Ishikawa (cell line): ENCODE measurements around the gene LAMA3.

Experiments used
- CEBPB ChIP-seq: IDR thresholded peaks from 2 replicates; pipeline ENCODE4 v1.6.1; 2012
- CREB1 ChIP-seq: IDR thresholded peaks from 2 replicates; pipeline ENCODE4 v1.6.1; 2012; ENCODE audit warnings: low read depth
- EGR1 ChIP-seq: IDR thresholded peaks from 2 replicates; pipeline ENCODE4 v1.6.1; 2012
- EP300 ChIP-seq: IDR thresholded peaks from 2 replicates; pipeline ENCODE4 v1.6.1; 2012; ENCODE audit warnings: borderline replicate concordance
- FOXM1 ChIP-seq: IDR thresholded peaks from 2 replicates; pipeline ENCODE4 v1.6.1; 2012; ENCODE audit warnings: low read depth, borderline replicate concordance
- MAX ChIP-seq: IDR thresholded peaks from 2 replicates; pipeline ENCODE4 v1.6.1; 2012
- NFIC ChIP-seq: IDR thresholded peaks from 2 replicates; pipeline ENCODE4 v1.6.1; 2012
- RAD21 ChIP-seq: IDR thresholded peaks from 2 replicates; pipeline ENCODE4 v1.6.1; 2012; ENCODE audit warnings: low read depth
- REST ChIP-seq: IDR thresholded peaks from 2 replicates; pipeline ENCODE4 v1.6.1; 2012; ENCODE audit warnings: low read depth, mild to moderate bottlenecking
- TAF1 ChIP-seq: IDR thresholded peaks from 2 replicates; pipeline ENCODE4 v1.6.1; 2012; ENCODE audit warnings: low read depth, mild to moderate bottlenecking
- TCF12 ChIP-seq: IDR thresholded peaks from 2 replicates; pipeline ENCODE4 v1.6.1; 2012; ENCODE audit warnings: low read depth
- TEAD4 ChIP-seq: IDR thresholded peaks from 2 replicates; pipeline ENCODE4 v1.6.1; 2012
- YY1 ChIP-seq: IDR thresholded peaks from 2 replicates; pipeline ENCODE4 v1.6.1; 2012; ENCODE audit warnings: low read depth
- ZBTB7A ChIP-seq: IDR thresholded peaks from 2 replicates; pipeline ENCODE4 v1.6.1; 2012; ENCODE audit warnings: low read depth
- TF ChIP-seq, protein P1 (sequence below): IDR thresholded peaks from 2 replicates; pipeline ENCODE4 v1.6.1; 2012

The LAMA3 gene

DNA sequence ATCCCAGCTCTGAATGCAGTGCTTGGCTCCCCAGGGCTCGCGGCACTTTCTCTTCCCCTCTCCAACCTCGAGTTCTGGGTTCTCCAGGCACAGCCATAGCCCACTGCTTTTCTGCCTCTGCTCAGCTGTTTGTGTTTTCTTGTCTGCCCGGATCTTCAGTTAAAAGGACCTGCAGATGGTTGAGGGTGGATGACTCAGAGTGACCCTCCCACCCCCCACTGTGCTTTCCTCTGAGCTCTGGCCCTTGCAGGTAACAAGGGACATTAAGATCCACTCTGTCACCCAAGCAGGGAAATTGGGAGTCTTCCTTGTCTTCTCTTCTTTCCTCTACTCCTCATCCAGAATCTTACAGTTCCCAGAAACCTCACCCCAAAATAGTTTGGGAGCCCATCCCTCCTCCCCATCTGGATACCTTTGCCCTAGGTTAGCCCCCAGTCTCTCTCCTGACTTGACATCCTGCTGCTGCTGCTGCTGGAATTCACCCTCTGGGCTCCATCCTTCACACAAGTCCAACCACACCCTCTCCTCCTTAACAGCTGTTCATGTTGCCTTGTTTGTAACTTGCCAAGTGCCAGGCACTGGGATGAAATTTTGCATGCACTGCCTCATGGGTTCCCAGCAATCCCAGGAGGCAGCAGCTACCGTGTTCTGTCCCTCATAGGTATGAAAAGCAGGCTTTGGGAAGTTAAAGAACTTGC is 167.4 kb downstream of the LAMA3 start:
- TF ChIP-seq TAF1 (no peak), ZBTB7A (no peak), TEAD4 (no peak), EP300 (no peak; the same call in 1 of the 2 replicates), NFIC (no peak), FOXM1 (no peak), TCF12 (no peak), YY1 (no peak), RAD21 (no peak)
- TF ChIP-seq, protein P1, sequence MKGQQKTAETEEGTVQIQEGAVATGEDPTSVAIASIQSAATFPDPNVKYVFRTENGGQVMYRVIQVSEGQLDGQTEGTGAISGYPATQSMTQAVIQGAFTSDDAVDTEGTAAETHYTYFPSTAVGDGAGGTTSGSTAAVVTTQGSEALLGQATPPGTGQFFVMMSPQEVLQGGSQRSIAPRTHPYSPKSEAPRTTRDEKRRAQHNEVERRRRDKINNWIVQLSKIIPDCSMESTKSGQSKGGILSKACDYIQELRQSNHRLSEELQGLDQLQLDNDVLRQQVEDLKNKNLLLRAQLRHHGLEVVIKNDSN = no peak

DNA sequence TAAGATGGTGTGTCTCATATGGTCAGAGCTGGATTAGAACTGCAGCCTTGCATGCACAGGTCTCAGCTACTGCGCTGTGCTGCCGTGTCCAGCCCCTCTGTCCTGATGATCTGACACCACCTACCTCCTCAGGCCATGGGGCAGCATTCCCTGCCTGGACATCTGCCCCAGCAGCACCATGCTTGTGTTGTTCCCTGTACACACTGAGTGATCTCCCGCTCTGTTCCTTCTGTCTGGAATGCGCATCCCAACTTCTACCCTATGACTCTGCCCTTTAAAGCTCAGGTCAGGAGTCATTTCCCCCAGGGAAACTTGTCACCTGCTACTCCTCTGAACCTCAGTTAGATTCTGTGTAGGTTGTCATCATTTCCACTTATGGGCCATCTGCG is 167.9 kb downstream of the LAMA3 start:
- TF ChIP-seq TEAD4 (no peak), CEBPB (no peak), TAF1 (no peak), EP300 (no peak), CREB1 (no peak), YY1 (no peak), EGR1 (no peak), ZBTB7A (no peak), FOXM1 (no peak), REST (no peak), RAD21 (no peak), TCF12 (no peak), NFIC (no peak), MAX (no peak)
- TF ChIP-seq, protein P1 = no peak

DNA sequence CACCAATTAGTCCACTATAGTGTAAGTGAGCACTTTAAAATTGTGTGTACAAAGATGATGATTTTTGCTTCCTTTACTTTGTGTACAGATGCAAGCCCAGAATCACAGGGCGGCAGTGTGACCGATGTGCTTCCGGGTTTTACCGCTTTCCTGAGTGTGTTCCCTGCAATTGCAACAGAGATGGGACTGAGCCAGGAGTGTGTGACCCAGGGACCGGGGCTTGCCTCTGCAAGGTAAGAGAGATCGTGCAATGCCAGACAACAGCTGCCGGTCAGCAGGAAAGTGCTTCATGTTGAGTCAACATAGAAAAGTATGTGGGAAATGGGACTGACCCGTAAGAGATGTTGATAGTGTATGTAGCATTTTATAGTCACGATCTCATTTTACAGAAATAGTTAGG is 168.5 kb downstream of the LAMA3 start:
- TF ChIP-seq CEBPB (no peak), CREB1 (no peak), TEAD4 (no peak), YY1 (no peak)
- TF ChIP-seq, protein P1 = no peak

DNA sequence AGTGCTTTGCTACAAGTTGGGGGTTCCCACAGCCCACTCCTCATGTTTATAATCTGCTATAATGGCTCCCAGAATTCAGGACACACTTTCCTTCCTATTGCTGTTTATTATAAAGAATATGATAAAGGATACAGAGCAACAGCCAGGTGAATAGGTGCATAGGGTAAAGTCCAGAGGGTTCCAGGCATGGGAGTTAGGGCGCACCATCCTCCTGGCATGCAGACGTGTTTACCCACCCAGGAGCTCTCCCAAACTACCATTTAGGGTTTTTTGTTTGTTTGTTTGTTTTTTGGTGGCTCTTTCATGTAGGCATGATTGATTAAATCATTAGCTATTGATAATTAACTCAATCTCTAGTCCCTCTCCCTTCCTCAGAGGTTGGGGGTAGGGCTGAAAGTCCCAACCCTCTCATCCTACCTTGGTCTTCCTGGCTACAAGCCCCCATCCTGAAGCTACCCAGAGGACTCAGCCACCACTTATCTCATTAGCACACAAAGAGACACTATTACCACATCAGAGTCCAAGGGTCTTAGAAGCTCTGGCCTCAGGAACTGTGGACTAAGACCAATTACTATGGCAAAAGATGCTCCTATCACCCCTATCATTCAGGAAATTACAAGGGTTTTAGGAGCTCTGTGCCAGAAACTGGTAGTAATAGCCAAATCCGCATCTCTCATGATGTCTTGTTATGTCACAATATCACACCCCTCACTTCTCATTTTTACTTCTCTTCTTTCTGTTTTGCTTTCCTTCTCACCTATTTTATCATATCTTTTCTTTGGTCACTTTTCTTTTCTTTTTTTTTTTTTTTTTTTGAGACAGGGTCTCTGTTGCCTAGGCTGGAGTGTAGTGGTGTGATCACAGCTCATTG is 170.4 kb downstream of the LAMA3 start:
- TF ChIP-seq, protein P1 = no peak
- TF ChIP-seq EP300 (no peak), YY1 (no peak), TAF1 (no peak), TEAD4 (no peak), EGR1 (no peak), REST (no peak), MAX (no peak), NFIC (no peak), TCF12 (no peak), CEBPB (no peak), FOXM1 (no peak), RAD21 (no peak)
